Measurements from ENCODE around the gene IQCH. TPM values are rescaled to one million over a fixed set of nuclear protein-coding genes. Genes with fewer than 3 reads are reported as not detected.

Gene IQCH
- total and polyA plus RNA-seq, 9 of the 15 experiments (the other 6 are each of a cell fraction or from before 2014, with no cell fraction given): 1.8 to 3.9 (median 2.7) TPM

- TF ChIP-seq RERE (CRISPR knock-in tag; IDR thresholded peaks at IDR 0.05; ENCODE audit: borderline replicate concordance) (no peak), STAT5A (IDR thresholded peaks at IDR 0.05; ENCODE audit: borderline replicate concordance, low read length) (no peak), ZBTB11 (CRISPR knock-in tag; IDR thresholded peaks at IDR 0.05) (no peak), ZNF384 (IDR thresholded peaks at IDR 0.05; ENCODE audit: low read depth, low read length) (no peak), ZNF124 (CRISPR knock-in tag; IDR thresholded peaks at IDR 0.05) (no peak), KLF10 (CRISPR knock-in tag; IDR thresholded peaks at IDR 0.05) (no peak)
Measured at GRCh38 chr15:67463488-67463887, 208.9 kb downstream of the IQCH start (continued).

Data from K562 (cell line).